SJSA1 (cell line): ENCODE results near the gene TENT4A. TPM values are rescaled to one million over a fixed set of nuclear protein-coding genes. Genes with fewer than 3 reads are reported as not detected.
A peak's percentile ranks its signal among the peaks of the same experiment; 100 is the strongest.

ENCODE experiments used
- DNase-seq, 2 experiments: peaks; one replicate each; pipeline ENCODE4 v3.0.0-alpha.2; 2015 to 2020; ENCODE audit warnings: low spot score in 2 of 2, low read depth in 1 of 2
- H3K27ac ChIP-seq: fragments of 250-450 bp; sonication (Bioruptor Pico); 2 replicates; pipeline ENCODE4 v1.5.1; 2020; ENCODE audit warnings: mild to moderate bottlenecking, moderate library complexity
- H3K27me3 ChIP-seq: fragments of 250-450 bp; sonication (Bioruptor Pico); replicated peaks from 2 replicates; pipeline ENCODE4 v1.5.1; 2020; ENCODE audit warnings: mild to moderate bottlenecking, moderate library complexity
- H3K36me3 ChIP-seq: fragments of 250-450 bp; sonication (Bioruptor Pico); 2 replicates; pipeline ENCODE4 v1.5.1; 2020; ENCODE audit warnings: mild to moderate bottlenecking
- H3K4me1 ChIP-seq: fragments of 250-450 bp; sonication (Bioruptor Pico); replicated peaks from 2 replicates; pipeline ENCODE4 v1.6.1; 2021; ENCODE audit warnings: mild to moderate bottlenecking
- H3K4me3 ChIP-seq: fragments of 250-450 bp; sonication (Bioruptor Pico); 2 replicates; pipeline ENCODE4 v1.5.1; 2020; ENCODE audit warnings: mild to moderate bottlenecking
- H3K9me3 ChIP-seq: fragments of 250-450 bp; sonication (Bioruptor Pico); replicated peaks from 2 replicates; pipeline ENCODE4 v1.5.1; 2020; ENCODE audit warnings: mild to moderate bottlenecking
- total RNA-seq: library from RNA; depleted of rRNA; stranded (reverse); fragments of >200 nt; shearing (Covaris generic); gene quantifications from 2 replicates; pipeline ENCODE4 v1.2.3, GENCODE V29; 2014

TENT4A gene
- total RNA-seq, 1 experiment from 2014 or later, result 17.8 TPM

DNA sequence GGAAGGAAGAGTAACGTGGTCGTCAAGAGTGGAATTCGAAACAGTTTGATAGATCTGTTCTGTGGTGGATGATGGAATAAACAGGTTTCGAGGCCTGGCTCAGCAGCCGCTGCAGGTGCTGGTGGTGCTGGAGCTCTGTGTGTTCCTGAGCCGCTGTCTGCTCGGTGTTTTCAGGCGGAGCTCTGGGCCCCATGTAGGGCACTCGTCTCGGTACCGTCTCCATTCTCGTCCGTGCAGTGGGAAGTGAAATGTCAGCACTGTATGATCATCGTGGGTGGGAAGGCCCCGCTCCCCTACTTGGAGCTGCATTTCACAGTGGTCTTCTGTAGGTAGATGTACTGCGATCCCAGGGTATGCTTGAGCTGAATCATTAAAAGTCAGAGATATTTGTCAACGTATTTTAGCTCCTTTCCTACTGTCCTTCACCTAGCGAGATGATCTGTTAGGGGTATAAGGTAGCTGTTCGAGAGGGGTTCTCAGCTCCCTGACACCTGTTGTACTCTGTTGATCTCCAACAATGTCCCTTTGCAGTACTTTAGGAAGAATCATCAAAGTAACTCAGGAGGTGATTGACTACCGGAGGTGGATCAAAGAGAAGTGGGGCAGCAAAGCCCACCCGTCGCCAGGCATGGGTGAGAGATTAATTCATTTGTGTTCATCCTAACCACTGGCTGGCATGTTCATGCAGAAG, 35.9 kb downstream of the TENT4A start:
- Histone ChIP-seq H3K4me1 (peaks cover 16% of the 10 kb centered on the region), H3K27ac (no peak overlapping the region), H3K4me3 (no peak overlapping the region), H3K36me3 (peaks cover 99% of the 10 kb centered on the region), H3K27me3 (no peaks in the 10 kb centered on the region), H3K9me3 (no peaks in the 10 kb centered on the region)
- no peak for DNase-seq

GRCh38 chr5:6750142-6750840, 37.1 kb downstream of the TENT4A start:
- no peak overlapping the region for H3K4me3 ChIP-seq
- H3K27me3 ChIP-seq, result no peaks in the 10 kb centered on the region
- peaks cover 99% of the 10 kb centered on the region for H3K36me3 ChIP-seq
- H3K9me3 ChIP-seq, result no peaks in the 10 kb centered on the region
- no peak for DNase-seq
- no peak overlapping the region for H3K27ac ChIP-seq
- H3K4me1 ChIP-seq, result peaks cover 16% of the 10 kb centered on the region

- H3K4me3 ChIP-seq, result no peak overlapping the region
- no peak overlapping the region for H3K27ac ChIP-seq
- DNase-seq, result no peak
- H3K36me3 ChIP-seq, result peaks cover 99% of the 10 kb centered on the region
- H3K9me3 ChIP-seq, result no peaks in the 10 kb centered on the region
- peaks cover 16% of the 10 kb centered on the region for H3K4me1 ChIP-seq
- no peaks in the 10 kb centered on the region for H3K27me3 ChIP-seq
These were observed 37.9 kb downstream of the TENT4A start for GRCh38 chr5:6750951-6751685.

GRCh38 chr5:6752236-6752635, 39.0 kb downstream of the TENT4A start:
- Histone ChIP-seq H3K36me3 (peaks cover 99% of the 10 kb centered on the region), H3K4me3 (no peak overlapping the region), H3K4me1 (peaks cover 10% of the 10 kb centered on the region), H3K27ac (no peak overlapping the region), H3K9me3 (no peaks in the 10 kb centered on the region), H3K27me3 (no peaks in the 10 kb centered on the region)
- DNase-seq, result no peak

GRCh38 chr5:6752782-6753181, 39.5 kb downstream of the TENT4A start:
- Histone ChIP-seq H3K9me3 (no peaks in the 10 kb centered on the region), H3K36me3 (peaks cover 99% of the 10 kb centered on the region)

DNA sequence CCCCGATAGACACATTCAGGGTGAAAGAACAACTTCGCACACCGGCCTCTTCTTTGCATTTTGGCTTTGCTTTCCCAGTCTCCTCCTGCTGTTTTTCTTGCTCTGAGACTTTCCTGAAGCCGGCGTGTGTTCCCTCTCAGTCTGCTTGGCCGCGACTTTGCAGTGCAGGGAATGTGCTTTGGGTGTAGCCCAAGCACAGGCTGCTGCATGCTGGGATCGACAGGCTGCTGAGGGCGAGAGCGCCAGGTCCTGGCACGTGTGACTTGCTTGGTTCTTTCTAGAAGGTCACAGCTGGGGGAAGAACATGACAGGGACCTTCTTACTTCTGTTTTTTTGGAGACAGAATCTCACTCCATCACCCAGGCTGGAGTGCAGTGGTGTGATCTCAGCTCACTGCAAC, 40.6 kb downstream of the TENT4A start:
- Histone ChIP-seq H3K4me1 (no peaks in the 10 kb centered on the region), H3K27me3 (no peaks in the 10 kb centered on the region), H3K4me3 (no peak overlapping the region), H3K27ac (no peak overlapping the region), H3K36me3 (peaks cover 99% of the 10 kb centered on the region), H3K9me3 (no peaks in the 10 kb centered on the region)
- DNase-seq, result no peak

More at GRCh38 chr5:6752782-6753181, 39.5 kb downstream of the TENT4A start:
- Histone ChIP-seq H3K4me3 (no peak overlapping the region), H3K27ac (no peak overlapping the region), H3K4me1 (peaks cover 4% of the 10 kb centered on the region), H3K27me3 (no peaks in the 10 kb centered on the region)
- DNase-seq, result no peak

DNA sequence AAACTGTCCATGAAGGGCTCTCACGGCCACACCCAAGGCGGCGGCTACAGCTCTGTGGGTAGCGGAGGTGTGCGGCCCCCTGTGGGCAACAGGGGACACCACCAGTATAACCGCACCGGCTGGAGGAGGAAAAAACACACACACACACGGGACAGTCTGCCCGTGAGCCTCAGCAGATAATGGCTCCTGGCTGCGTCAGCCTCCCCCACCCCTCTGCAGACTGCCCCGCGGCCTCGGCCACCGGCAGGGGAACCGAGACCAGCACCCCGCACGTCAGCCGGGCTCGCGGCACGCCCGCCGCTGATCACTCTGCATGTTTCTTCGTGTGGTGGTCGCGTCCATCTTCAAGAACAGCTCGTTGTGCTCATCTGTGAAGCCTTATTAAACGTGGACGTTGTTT, 41.5 kb downstream of the TENT4A start:
- no peaks in the 10 kb centered on the region for H3K27me3 ChIP-seq
- no peak overlapping the region for H3K4me3 ChIP-seq
- H3K9me3 ChIP-seq, result no peaks in the 10 kb centered on the region
- H3K4me1 ChIP-seq, result no peaks in the 10 kb centered on the region
- DNase-seq, result no peak
- no peak overlapping the region for H3K27ac ChIP-seq
- H3K36me3 ChIP-seq, result peaks cover 91% of the 10 kb centered on the region

GRCh38 chr5:6755519-6755918, 42.3 kb downstream of the TENT4A start:
- no peaks in the 10 kb centered on the region for H3K9me3 ChIP-seq
- H3K27me3 ChIP-seq, result no peaks in the 10 kb centered on the region
- DNase-seq, result no peak
- no peak overlapping the region for H3K27ac ChIP-seq
- no peaks in the 10 kb centered on the region for H3K4me1 ChIP-seq
- H3K4me3 ChIP-seq, result no peak overlapping the region
- peaks cover 83% of the 10 kb centered on the region for H3K36me3 ChIP-seq

DNA sequence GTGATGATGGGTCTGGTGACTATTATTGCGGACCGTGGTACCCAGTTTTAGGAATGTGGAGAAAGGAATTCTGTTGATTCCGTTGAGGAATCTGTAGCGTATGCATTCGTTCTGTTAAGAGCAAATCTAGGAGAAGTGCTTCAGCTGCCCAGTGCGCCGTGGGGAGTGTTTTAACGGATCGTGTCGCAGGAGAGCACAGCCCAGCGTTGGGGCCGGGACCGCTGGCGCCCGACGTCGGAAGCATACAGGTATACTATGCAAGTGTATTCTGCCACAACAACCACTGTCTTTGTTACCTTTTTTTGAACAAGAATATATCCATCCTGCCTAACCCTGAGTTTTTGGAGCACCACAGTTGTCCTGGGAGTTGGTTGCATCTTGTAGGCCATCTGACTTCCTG, 42.7 kb downstream of the TENT4A start:
- H3K4me3 ChIP-seq, result no peak overlapping the region
- DNase-seq, result no peak
- no peaks in the 10 kb centered on the region for H3K4me1 ChIP-seq
- H3K9me3 ChIP-seq, result no peaks in the 10 kb centered on the region
- no peaks in the 10 kb centered on the region for H3K27me3 ChIP-seq
- peaks cover 80% of the 10 kb centered on the region for H3K36me3 ChIP-seq
- H3K27ac ChIP-seq, result no peak overlapping the region

DNA sequence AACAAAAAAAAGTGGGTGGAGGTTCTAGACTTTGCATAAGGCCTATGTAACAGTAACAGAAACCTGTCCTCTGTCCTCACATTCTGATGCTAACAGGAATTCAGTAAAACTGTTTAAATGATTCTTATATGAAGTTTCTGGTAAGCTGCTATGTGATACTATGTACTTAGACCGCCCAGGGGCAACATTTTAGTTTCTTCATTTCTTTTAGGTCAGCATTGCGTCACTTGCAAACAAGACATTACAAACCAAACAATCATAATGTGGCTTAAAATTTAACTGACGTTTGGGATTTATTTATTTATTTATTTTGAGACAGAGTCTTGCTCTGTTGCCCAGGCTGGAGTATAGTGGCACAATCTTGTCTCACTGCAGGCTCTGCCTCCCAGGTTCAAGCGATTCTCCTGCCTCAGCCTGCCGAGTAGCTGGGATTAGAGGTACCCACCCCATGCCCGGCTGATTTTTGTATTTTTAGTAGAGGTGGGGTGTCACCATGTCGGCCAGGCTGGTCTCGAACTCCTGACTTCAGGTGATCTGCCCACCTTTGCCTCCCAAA, 44.3 kb downstream of the TENT4A start:
- peaks cover 65% of the 10 kb centered on the region for H3K36me3 ChIP-seq
- H3K4me1 ChIP-seq, result no peaks in the 10 kb centered on the region
- DNase-seq, result no peak
- H3K4me3 ChIP-seq, result no peak overlapping the region
- H3K9me3 ChIP-seq, result no peaks in the 10 kb centered on the region
- H3K27ac ChIP-seq, result no peak overlapping the region
- H3K27me3 ChIP-seq, result no peaks in the 10 kb centered on the region

DNA sequence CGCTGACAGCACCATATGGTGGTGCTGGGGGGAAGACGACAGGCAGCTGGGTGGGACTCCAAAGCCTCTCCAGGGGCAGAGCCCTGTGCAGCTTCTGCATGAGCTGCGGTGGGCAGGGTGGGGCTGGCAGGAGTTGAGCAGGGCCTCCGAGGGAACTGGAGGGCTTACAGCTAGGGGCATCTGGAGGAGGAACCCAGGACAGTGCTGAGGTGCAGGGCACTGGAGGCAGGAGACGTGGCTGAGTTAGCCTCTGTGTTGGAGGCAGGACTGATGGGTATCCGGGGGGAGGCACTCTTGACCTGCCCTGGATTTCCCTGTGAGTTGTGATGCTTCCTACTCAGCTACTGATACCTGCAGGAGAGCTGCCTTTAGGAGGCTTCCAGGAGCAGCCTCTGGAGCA, 45.0 kb downstream of the TENT4A start:
- Histone ChIP-seq H3K9me3 (no peaks in the 10 kb centered on the region), H3K27me3 (no peaks in the 10 kb centered on the region), H3K27ac (no peak overlapping the region), H3K4me3 (no peak overlapping the region), H3K4me1 (no peaks in the 10 kb centered on the region), H3K36me3 (peaks cover 57% of the 10 kb centered on the region)
- no peak for DNase-seq

DNA sequence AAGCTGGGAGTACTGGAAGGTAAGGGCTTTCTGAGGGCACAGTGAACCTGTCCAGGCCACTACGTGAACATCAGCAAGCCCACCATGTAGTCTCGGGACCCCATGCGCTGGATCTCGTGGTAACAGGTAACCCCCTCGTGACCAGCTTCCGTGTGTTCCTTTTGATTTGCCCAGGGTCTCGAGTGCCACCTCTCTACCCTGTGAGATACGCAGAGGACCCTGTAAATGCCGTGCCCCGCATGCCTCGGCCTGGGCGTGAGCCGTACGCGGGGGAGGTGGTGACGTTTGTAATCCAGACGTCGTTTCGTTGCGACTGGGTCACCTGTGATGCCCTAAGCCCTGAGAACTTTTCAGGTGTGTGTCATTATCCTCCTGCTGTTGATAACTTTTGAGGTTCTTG, 45.5 kb downstream of the TENT4A start:
- H3K4me1 ChIP-seq, result no peaks in the 10 kb centered on the region
- no peaks in the 10 kb centered on the region for H3K27me3 ChIP-seq
- H3K36me3 ChIP-seq, result peaks cover 53% of the 10 kb centered on the region
- no peak overlapping the region for H3K4me3 ChIP-seq
- DNase-seq, result no peak
- no peaks in the 10 kb centered on the region for H3K9me3 ChIP-seq
- no peak overlapping the region for H3K27ac ChIP-seq

- Histone ChIP-seq H3K27me3 (no peaks in the 10 kb centered on the region), H3K27ac (no peak overlapping the region), H3K4me1 (no peaks in the 10 kb centered on the region), H3K9me3 (no peaks in the 10 kb centered on the region), H3K4me3 (no peak overlapping the region), H3K36me3 (peaks cover 46% of the 10 kb centered on the region)
- peak in 1 of 2 experiments; percentile 36 for DNase-seq
These were observed 46.2 kb downstream of the TENT4A start for GRCh38 chr5:6759401-6759800.

DNA sequence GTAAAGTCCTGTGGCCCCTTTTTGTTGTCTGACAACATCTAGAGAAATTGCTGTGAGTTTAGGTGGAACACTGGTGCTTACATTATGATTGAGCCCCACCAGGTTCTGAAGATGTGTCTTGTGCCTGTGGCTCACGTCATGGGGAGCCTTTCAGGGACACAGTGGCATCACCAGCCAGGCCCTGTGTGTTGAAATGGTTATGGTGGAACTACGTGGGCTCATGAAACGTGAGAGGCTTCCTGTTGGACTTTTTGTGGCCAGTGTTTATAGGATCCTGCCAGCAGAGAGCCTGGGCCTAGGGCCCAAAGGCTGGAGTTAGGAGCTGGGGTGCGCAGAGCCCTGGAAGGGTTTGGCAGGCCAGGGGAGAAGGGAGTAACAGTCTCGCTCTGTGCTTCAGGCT, 46.8 kb downstream of the TENT4A start:
- DNase-seq, result no peak
- Histone ChIP-seq H3K4me1 (no peaks in the 10 kb centered on the region), H3K36me3 (peaks cover 40% of the 10 kb centered on the region), H3K27me3 (no peaks in the 10 kb centered on the region), H3K4me3 (no peak overlapping the region), H3K9me3 (no peaks in the 10 kb centered on the region), H3K27ac (no peak overlapping the region)
